GM18526 (cell line): Measurements from ENCODE around the gene FANCF.
A peak's percentile ranks its signal among the peaks of the same experiment; 100 is the strongest.

Source experiments
- POLR2A ChIP-seq: IDR thresholded peaks from 3 replicates; pipeline ENCODE4 v1.6.1; 2011; ENCODE audit not compliant: insufficient read length; ENCODE audit errors: extremely low read depth

Gene FANCF, protein sequence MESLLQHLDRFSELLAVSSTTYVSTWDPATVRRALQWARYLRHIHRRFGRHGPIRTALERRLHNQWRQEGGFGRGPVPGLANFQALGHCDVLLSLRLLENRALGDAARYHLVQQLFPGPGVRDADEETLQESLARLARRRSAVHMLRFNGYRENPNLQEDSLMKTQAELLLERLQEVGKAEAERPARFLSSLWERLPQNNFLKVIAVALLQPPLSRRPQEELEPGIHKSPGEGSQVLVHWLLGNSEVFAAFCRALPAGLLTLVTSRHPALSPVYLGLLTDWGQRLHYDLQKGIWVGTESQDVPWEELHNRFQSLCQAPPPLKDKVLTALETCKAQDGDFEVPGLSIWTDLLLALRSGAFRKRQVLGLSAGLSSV

DNA sequence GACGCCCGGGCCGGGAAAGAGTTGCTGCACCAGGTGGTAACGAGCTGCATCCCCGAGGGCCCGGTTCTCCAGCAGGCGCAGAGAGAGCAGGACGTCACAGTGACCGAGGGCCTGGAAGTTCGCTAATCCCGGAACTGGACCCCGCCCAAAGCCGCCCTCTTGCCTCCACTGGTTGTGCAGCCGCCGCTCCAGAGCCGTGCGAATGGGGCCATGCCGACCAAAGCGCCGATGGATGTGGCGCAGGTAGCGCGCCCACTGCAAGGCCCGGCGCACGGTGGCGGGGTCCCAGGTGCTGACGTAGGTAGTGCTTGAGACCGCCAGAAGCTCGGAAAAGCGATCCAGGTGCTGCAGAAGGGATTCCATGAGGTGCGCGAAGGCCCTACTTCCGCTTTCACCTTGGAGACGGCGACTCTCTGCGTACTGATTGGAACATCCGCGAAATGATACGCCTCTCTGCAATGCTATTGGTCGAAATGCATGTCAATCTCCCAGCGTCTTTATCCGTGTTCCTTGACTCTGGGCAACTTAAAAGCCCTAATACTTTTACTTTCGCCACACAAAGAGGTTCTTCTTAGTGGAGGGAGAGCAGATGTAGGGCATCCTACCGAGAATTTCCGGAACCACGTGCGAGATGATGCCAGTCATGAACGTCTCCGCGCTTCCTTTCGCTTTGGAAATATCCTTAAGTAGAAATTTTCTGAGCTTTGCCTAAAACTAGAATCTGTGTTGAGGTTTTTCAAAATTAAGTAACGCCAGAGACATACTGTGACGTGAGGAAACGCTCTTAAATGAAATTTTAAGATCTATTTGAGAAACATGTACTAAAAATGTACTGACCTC lies at the start of gene FANCF:
Gene FANCF (minus strand): TSS at position 376 of the 840 bp plus-strand sequence. CDS start 13 bp downstream, at position 363.
- TF ChIP-seq POLR2A, result peak; percentile 32

DNA sequence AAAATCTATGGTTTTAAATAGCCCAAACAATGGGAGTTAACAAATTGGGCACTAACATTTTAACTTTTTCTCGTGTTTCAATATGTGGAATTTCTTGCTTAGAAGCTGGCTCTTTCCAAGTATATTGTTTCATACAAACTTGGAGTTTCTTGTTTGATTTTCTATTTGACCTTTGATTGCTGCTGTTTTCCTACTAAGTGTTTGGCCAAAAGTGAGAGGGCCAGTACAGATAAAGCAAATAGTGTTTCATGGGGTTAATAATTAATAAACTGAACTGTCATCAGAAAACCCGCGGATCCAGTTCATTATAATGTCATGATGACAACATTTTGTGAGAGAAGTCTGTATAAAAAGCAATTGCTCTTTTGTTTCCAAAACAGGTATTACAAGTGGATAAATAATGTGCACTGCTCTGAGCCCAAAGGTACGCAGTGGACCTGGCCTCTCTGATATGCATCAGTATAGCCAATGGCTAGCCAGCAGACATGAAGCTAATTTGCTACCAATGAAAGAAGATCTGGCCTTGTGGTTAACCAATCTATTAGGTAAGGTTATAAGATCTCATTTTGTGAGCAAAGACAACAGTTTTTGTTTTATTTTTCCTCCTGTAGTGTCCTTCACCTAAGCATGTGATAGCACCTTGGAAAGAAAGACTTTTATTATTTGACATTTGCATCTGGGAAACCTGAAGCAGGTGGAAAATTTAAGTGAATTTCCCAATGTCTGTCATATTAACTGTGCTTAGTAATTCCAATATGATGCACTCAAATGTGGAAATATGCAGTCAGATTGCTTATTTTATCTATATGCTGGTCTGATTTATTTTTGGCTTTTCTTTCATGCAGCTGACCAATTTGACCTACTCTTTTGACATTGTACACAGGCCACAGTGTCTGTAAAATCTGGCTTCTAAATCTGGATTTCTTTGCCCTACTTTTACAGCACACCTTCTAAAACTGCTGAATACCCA lies 49.1 kb upstream of the FANCF start:
- TF ChIP-seq POLR2A, result no peak

DNA sequence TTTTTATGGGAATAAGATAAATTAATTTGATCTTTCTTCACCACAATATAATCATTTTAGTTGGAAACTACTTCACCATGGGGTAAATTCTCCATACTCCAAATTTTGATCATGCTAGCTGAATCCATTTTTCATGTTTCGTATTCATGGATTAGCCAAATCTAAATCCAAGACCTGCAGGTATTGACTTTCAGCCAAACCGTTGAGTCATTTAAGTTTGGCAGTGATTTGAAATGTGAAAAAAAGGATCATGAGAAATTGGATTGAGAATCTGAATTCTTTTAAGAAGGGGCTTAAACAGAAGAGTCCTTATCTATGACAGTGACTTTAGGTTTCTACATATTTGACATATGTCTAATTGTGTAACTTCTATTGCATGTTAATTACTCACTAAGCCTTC lies 46.1 kb upstream of the FANCF start:
- no peak for TF ChIP-seq POLR2A

DNA sequence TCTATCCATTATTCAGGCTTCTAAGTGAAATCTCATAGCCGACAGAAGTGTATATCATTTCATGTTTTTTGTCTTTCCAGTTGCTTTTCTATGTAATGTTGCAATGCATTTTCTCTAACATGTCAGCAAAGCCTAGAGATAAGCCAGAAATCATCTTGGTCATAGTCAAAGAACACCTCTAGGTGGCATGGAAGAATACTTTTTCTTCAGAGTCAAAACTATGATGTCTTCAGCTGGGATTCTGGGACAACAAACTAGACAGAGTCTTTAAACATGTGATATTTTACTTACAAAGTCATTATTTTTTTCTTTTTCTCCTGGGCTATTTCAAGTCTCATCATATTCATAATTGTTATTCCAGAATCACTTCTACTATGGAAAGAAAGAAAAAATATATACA lies 45.2 kb upstream of the FANCF start:
- TF ChIP-seq POLR2A, result no peak

DNA sequence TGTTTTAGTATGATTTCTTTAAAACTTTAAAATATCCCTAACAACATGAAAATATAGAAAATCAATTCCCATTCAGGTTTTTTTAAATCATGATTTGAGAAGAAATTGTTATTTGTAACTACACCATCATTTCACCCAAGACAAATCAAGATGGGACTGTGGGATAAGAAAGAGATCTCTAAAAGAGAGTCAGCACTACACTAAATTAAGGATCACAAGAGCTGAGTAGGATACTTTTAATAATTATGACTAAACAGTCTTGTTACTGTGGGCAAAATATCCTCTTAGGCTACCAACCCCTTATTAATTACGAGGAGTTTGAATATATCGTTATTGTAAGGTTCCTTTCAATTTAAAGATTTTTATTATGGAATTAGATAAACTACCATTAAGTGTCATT lies 43.7 kb upstream of the FANCF start:
- no peak for TF ChIP-seq POLR2A

DNA sequence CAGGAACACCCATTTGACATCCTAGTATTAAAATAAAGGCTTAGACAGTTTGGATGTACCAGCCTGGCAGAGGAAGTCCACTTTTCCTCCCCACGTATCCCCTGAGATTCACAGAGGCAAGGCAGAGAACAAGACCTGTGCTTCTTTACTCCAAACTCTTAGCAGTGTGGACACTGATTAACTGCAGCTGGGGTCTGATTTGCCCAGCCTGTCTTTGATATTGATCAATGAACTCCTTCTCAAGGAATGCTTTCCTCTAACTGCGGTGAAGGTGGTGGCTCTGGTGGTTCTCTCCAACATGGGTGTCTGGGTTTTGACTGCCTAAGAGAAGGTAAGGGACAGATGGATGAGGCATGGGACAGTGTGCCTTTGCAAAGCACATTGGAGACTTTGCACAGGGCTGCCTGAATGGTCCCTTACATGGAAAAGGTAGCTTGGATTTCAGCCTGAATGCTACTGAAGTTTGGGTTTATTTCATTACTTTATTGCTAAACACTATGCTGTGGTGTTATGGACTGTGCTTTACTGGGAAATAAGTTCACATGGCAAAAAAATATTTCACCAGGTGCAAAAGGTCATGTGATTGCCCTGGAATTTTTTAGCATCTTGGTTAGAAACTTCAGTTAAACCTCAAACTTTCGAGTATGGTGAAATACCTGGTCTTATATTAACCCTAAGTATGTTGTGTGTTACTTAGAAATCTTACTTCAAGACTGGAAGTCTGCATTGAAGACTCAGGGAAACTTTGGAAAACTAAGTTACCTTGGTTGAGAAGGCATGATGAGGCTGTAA lies 42.6 kb upstream of the FANCF start:
- TF ChIP-seq POLR2A, result no peak

DNA sequence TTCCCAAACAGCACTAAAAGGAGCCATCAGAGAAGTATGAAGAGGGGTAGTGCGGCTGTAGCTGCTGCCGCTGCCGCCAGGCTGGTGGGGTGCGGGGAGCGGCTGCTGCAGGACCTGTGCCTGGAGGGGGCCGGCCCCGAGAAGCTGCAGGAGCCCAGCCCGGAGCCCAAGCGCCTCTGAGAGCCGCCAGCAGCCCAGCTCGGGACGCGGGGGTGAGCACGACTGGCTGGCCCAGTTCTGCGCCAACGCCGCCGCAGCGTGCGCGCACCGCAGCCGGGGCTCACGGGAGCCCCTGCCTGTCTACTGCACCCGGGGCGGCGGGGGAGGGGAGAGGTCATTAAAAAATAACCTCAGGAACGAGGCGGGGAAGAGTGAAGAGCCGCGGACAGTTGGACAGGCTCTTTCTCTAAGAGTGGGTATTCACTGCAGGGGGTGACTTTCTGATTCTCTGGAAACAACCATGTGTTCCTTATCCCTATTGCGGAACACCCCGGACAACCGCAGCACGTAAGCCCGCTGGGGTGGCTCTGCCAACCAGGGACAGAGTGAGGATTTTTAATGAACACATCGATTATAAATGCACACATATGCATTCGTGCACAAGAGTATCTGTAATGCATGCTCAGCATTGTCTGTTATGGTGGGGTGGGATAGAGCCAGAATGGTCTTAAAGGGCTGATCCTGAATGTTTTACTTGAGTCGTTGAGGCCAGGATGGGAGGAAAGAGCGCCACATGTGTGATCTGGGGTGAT lies 41.2 kb upstream of the FANCF start:
- TF ChIP-seq POLR2A, result peak; percentile 26

DNA sequence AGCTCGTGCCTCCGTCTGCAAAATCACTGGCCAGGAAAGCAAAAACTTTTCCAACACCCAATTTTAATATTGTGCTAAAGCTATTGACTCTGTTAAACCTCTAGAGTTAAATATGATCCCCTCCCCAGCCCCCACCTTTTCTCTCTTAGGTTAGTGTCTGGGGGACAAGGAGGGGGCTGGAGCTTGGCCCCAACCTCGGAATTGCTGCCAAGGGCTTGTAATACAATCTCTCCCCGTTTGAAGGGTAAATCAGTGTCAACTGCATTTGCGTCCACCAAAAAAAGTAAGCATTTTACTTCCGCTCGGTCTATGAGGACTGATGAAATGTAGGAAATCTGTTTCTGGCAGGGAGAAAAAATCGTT lies 40.7 kb upstream of the FANCF start, which contains the start of gene GAS2:
Gene GAS2 (plus strand): TSS at position 287 of the 363 bp plus-strand sequence. CDS start 8,259 bp downstream, outside the sequence.
- TF ChIP-seq POLR2A, result no peak

DNA sequence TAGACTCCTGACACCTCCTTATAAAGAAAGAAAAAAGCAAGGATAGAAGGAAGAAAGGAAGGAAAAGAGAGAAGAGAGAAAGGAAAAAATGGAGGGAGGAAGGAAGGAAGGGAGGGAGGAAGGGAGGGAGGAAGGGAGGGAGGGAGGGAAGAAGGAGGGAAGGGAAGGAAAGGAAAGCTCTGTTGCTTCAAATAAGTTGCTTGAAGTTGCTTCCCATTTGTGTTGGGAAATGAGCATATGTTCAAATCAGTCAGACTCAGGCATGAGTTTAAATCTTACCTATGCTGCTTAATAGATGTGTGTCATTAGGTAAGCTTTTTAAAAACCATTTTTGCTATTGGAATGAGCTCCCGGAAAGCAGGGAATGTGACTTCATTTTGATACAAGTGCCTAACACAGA lies 34.2 kb upstream of the FANCF start:
- TF ChIP-seq POLR2A, result no peak

DNA sequence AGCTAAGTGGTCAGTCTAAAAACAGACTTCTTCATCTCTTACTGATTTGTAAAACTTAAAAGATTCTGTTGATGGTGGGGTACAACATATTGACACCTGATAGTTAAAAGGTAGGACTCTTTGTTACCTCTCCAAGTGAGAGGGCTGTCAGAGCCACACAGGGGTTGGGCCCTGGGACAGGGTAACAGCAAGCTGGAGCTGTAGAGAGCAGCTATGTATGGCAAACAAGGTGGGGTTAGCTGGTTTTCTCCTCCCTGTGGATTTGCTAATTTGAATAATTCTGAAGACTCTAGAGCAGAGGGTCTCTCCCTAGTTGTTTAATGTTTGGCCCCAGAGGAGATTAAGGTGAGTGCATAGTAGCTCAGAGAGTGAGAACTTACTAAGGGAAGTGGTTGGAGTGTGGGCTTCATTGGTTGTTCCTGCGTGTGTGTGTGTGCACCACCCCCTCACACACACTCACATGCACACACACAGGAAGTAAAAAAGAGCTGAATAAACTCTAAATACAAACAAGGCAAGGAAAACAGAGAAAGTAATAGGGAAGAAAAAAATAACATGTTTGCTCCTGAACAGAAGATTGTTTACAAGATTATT lies 31.6 kb upstream of the FANCF start:
- no peak for TF ChIP-seq POLR2A

DNA sequence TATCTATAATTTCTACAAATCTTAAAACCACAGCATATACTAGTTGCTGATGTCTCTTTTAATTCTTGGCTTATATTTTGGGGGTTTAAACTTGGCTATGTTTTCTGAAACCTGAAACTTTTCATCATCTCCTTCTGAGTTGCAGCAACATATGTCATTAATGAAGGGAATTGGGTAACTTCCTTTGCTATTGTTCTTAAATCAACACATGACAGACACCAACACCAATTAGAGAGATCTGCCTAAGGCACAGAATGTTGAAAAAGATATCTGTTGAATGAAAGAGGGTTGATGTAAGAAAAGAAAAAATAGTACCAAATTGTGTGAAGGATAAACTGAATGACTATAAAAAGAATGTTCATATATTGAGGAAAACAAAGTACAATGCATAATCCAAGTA lies 30.5 kb upstream of the FANCF start:
- no peak for TF ChIP-seq POLR2A

DNA sequence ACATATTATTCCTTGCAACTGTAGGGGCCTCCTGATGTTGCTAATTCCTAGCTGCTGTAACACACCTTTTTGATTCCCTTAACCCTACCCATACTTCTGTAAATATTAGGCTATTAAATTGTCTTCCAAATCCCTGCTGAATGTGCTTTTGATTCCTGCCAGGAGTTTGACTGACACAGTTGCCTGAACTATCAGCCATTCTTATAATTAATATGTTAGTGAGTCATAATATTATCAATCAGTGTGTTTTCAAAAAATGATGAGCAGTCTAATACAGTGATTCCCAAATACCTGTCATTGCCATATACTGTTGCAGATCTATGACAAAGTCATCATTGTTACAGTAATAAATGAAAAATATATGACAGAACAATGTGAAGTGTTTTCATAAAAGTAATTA lies 15.9 kb upstream of the FANCF start:
- no peak for TF ChIP-seq POLR2A

DNA sequence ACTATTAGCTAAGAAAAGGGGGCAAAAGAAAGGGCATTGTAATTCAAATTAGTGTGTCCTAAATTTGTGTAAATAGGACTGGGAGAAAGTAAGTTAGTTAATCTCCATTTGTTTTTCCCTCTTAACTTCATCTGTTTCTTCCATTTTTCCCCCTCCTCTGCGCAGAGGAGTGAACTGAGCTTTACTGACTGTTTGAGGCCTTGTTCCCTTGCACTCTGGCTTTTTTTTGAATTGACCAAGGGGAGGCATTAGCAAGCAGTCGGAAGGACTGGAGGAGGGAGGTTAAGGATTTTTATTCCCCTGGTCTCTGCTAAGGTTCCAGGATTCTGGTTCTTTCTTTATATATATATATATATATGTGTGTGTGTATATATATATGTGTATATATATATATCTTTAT lies 15.2 kb upstream of the FANCF start:
- TF ChIP-seq POLR2A, result no peak
